Measurements from ENCODE around the gene CPA2.

Gene CPA2

GRCh38 chr7:130256704-130257103, 10.0 kb upstream of the CPA2 start:
- ATAC-seq = no peak

- ATAC-seq = no peak
These were observed 8.1 kb upstream of the CPA2 start for GRCh38 chr7:130258494-130259078.

- no peak for ATAC-seq
These were observed 4.2 kb upstream of the CPA2 start for GRCh38 chr7:130262448-130262847.

GRCh38 chr7:130263130-130263529, 3.5 kb upstream of the CPA2 start:
- no peak for ATAC-seq

GRCh38 chr7:130266961-130267321, 278 bp downstream of the CPA2 start:
- no peak for ATAC-seq

GRCh38 chr7:130268463-130269317, 2.0 kb downstream of the CPA2 start:
- ATAC-seq = no peak

GRCh38 chr7:130269318-130269694, 2.6 kb downstream of the CPA2 start:
- no peak for ATAC-seq

- no peak for ATAC-seq
These were observed 4.5 kb downstream of the CPA2 start for GRCh38 chr7:130270947-130271800.

- no peak for ATAC-seq
These were observed 5.9 kb downstream of the CPA2 start for GRCh38 chr7:130272381-130273080.

- no peak for ATAC-seq
These were observed 6.6 kb downstream of the CPA2 start for GRCh38 chr7:130273081-130273932.

GRCh38 chr7:130273933-130274255, 7.2 kb downstream of the CPA2 start:
- ATAC-seq = no peak

- no peak for ATAC-seq
These were observed 7.6 kb downstream of the CPA2 start for GRCh38 chr7:130274296-130274695.

GRCh38 chr7:130274983-130275591, 8.4 kb downstream of the CPA2 start:
- ATAC-seq = no peak

GRCh38 chr7:130275826-130276297, 9.2 kb downstream of the CPA2 start:
- ATAC-seq = no peak

- ATAC-seq = peak; percentile 78 to 80
These were observed 10.4 kb downstream of the CPA2 start for GRCh38 chr7:130276796-130277762.

GRCh38 chr7:130277763-130278643, 11.3 kb downstream of the CPA2 start:
- no peak for ATAC-seq

GRCh38 chr7:130278860-130279259, 12.2 kb downstream of the CPA2 start:
- no peak for ATAC-seq

- no peak for ATAC-seq
These were observed 12.6 kb downstream of the CPA2 start for GRCh38 chr7:130279286-130279685.

GRCh38 chr7:130279906-130280305, 13.2 kb downstream of the CPA2 start:
- no peak for ATAC-seq
